Dermis blood vessel endothelial cell (primary cell): ENCODE results near the gene ARHGEF28. TPM values are rescaled to one million over a fixed set of nuclear protein-coding genes. Genes with fewer than 3 reads are reported as not detected.

ENCODE experiments used
- DNase-seq: peaks from one replicate; pipeline ENCODE4 v3.0.0; 2010
- total RNA-seq: library from RNA; depleted of rRNA; stranded (reverse); fragments of >200 nt; gene quantifications from 2 replicates; pipeline ENCODE4 v1.2.3, GENCODE V29; 2014

Gene ARHGEF28
- total RNA-seq, 1 donor from 2014 or later = 151 TPM

- no peak for DNase-seq
Measured at GRCh38 chr5:73619606-73620333, 6.2 kb upstream of the ARHGEF28 start.

GRCh38 chr5:73620334-73620687, 5.7 kb upstream of the ARHGEF28 start:
- no peak for DNase-seq

GRCh38 chr5:73623060-73623459, 2.9 kb upstream of the ARHGEF28 start:
- DNase-seq = no peak

- no peak for DNase-seq
Measured at GRCh38 chr5:73623901-73624404, 2.0 kb upstream of the ARHGEF28 start.

- DNase-seq = no peak
Measured at GRCh38 chr5:73624888-73625287, 1.1 kb upstream of the ARHGEF28 start.

GRCh38 chr5:73625372-73625943, 538 bp upstream of the ARHGEF28 start:
- peak; percentile 49 for DNase-seq

GRCh38 chr5:73626814-73627313, 868 bp downstream of the ARHGEF28 start:
- DNase-seq = no peak

- no peak for DNase-seq
Measured at GRCh38 chr5:73629456-73629855, 3.5 kb downstream of the ARHGEF28 start.

- DNase-seq = no peak
Measured at GRCh38 chr5:73630765-73631164, 4.8 kb downstream of the ARHGEF28 start.

GRCh38 chr5:73631500-73631899, 5.5 kb downstream of the ARHGEF28 start:
- DNase-seq = no peak

- DNase-seq = no peak
Measured at GRCh38 chr5:73633060-73633459, 7.1 kb downstream of the ARHGEF28 start.

GRCh38 chr5:73636408-73636807, 10.4 kb downstream of the ARHGEF28 start:
- no peak for DNase-seq

- no peak for DNase-seq
Measured at GRCh38 chr5:73637565-73637964, 11.6 kb downstream of the ARHGEF28 start.

GRCh38 chr5:73638344-73639095, 12.5 kb downstream of the ARHGEF28 start:
- DNase-seq = peak; percentile 90

GRCh38 chr5:73640861-73641320, 14.9 kb downstream of the ARHGEF28 start:
- peak; percentile 72 for DNase-seq

GRCh38 chr5:73641811-73642210, 15.8 kb downstream of the ARHGEF28 start:
- DNase-seq = no peak

- peak; percentile 48 for DNase-seq
Measured at GRCh38 chr5:73642344-73642743, 16.3 kb downstream of the ARHGEF28 start.

GRCh38 chr5:73644385-73644963, 18.5 kb downstream of the ARHGEF28 start:
- DNase-seq = no peak

- DNase-seq = no peak
Measured at GRCh38 chr5:73647721-73648120, 21.7 kb downstream of the ARHGEF28 start.

- DNase-seq = no peak
Measured at GRCh38 chr5:73648515-73648914, 22.5 kb downstream of the ARHGEF28 start.

GRCh38 chr5:73649926-73650325, 23.9 kb downstream of the ARHGEF28 start:
- DNase-seq = peak; percentile 66

GRCh38 chr5:73652391-73652790, 26.4 kb downstream of the ARHGEF28 start:
- no peak for DNase-seq
